DND-41 (cell line): ENCODE results near the gene ZBTB49.

Source experiments
- EZH2 ChIP-seq: IDR thresholded peaks from 3 replicates; pipeline ENCODE4 v1.6.1; 2012; ENCODE audit warnings: borderline replicate concordance, low read depth, mild to moderate bottlenecking, moderate library complexity, low read length, inconsistent platforms; ENCODE audit not compliant: severe bottlenecking
- TF ChIP-seq, protein P1 (sequence below): IDR thresholded peaks from 2 replicates; pipeline ENCODE4 v1.5.1; 2012; ENCODE audit warnings: borderline replicate concordance, low read length, moderate library complexity, mild to moderate bottlenecking; ENCODE audit not compliant: poor library complexity, severe bottlenecking; ENCODE audit errors: extremely low read depth

DNA sequence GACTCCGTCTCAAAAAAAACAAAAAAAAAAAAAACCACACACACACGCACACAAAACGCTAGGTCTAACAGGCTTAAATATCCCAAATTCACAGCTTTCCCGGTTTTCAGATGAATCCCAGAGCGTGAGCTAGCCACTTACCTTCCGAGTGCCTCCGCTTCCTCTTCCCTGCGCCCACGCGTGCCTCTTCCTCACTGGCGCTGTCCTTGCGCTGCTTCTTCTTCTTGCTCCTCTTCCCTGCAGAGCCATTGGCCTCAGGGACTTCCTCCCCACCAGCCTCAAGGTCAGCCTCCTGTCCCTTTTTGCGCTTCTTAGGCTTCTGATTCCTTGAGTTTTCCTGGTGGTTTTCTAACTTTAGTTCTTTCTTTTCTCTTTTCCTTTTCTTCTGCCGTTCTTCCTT, 15.8 kb upstream of the ZBTB49 start:
- TF ChIP-seq, protein P1, sequence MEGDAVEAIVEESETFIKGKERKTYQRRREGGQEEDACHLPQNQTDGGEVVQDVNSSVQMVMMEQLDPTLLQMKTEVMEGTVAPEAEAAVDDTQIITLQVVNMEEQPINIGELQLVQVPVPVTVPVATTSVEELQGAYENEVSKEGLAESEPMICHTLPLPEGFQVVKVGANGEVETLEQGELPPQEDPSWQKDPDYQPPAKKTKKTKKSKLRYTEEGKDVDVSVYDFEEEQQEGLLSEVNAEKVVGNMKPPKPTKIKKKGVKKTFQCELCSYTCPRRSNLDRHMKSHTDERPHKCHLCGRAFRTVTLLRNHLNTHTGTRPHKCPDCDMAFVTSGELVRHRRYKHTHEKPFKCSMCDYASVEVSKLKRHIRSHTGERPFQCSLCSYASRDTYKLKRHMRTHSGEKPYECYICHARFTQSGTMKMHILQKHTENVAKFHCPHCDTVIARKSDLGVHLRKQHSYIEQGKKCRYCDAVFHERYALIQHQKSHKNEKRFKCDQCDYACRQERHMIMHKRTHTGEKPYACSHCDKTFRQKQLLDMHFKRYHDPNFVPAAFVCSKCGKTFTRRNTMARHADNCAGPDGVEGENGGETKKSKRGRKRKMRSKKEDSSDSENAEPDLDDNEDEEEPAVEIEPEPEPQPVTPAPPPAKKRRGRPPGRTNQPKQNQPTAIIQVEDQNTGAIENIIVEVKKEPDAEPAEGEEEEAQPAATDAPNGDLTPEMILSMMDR: no peak
- no peak for TF ChIP-seq EZH2
